ENCODE measurements around the gene CES2.
A peak's percentile ranks its signal among the peaks of the same experiment; 100 is the strongest.
"Not testable (repeated sequence)": the region's sequence is repeated elsewhere in the genome, so short reads cannot be mapped to it uniquely, and the experiment has no call there.

CES2 gene

DNA sequence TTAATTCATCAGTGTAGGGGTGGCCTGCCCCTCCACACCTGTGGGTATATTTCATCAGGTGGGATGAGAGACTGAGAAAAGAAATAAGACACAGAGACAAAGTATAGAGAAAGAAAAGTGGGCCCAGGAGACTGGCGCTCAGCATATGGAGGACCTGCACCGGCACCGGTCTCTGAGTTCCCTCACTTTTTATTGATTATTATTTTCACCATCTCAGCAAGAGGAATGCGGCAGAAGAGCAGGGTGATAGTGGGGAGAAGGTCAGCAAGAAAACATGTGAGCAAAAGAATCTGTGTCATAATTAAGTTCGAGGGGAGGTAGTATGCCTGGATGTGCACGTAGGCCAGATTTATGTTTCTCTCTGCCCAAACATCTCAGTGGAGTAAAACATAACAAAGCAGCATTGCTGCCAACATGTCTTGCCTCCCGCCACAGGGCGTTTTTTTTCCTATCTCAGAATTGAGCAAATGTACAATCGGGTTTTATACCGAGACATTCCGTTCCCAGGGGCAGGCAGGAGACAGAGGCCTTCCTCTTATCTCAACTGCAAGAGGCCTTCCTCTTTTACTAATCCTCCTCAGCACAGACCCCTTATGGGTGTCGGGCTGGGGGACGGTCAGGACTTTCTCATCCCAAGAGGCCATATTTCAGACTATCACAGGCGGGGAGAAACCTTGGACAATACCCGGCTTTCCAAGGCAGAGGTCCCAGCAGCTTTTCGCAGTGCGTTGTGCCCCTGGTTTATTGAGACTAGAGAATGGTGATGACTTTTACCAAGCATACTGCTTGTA, 20.2 kb downstream of the CES2 start:
- not testable (repeated sequence) for DNase-seq

DNA sequence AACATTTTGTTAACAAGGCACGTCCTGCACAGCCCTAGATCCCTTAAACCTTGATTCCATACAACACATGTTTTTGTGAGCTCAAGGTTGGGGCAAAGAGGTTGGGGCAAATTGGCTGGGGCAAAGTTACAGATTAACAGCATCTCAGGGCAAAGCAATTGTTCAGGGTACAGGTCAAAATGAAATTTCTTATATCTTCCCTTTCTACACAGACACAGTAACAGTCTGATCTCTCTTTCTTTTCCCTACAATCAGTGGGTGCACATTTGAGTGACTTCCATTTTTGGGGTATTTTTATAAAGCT, 20.8 kb downstream of the CES2 start:
- not testable (repeated sequence) for DNase-seq

DNA sequence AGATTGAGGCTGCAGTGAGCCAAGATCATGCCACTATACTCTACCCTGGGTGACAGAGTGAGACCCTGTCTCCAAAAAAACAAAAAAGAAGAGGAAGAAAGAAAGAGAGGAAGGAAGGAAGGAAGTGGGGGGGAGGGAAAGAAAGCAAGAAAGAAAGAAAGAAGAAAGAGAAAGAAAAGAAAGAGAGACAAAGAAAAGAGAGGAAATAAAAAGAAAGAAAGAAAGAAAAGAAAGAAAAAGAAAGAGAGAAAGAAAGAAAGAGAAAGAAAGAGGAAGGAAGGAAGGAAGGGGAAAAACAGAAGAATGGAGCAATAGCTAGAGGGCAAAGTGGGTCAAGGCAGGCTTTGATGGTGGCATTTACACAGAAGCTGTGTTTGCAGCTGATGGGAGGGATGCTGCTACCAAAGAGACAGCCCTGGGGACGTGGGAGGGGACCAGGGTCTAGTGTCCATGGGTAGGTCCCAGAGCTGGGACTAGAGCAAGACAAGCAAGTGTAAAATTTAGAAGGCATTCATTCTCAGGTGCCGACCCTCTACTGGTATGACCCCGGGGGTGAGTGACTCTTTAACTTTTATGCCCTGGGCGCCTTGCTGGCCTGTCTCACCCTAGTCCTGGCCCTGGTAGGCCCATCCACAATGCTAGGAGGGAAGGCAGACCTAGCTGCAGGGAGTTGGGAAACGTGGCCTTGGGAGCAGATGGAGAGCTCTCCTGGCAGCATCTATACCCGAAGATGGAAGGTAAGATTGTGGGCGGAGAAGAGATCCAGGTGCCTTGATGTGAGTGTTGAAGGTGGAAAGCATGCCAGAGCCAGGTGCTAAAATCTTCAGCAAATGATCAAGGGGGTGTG, 23.8 kb downstream of the CES2 start:
- DNase-seq, result no peak

DNA sequence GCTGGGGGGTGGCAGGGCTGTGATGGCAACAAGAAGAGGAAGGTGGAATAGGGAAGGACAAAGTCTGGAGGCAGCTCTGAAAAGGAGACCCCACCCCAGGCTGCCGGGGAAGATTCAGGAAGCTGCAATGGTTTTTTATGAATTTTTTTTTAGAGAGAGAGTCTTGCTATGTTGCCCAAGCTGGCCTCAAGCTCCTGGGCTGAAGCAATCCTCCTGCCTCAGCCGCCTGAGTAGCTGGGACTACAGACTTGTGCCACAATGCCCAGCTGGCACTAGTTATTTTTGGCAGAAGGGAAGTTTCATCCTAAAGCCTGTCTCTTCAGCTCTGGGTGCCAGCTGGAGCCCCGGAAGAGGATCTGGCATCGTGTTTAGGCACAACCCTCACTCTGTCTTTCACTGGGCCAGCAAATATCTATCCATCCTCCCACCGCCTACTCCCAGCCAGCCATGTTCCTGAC, 24.4 kb downstream of the CES2 start:
- DNase-seq, result no peak

DNA sequence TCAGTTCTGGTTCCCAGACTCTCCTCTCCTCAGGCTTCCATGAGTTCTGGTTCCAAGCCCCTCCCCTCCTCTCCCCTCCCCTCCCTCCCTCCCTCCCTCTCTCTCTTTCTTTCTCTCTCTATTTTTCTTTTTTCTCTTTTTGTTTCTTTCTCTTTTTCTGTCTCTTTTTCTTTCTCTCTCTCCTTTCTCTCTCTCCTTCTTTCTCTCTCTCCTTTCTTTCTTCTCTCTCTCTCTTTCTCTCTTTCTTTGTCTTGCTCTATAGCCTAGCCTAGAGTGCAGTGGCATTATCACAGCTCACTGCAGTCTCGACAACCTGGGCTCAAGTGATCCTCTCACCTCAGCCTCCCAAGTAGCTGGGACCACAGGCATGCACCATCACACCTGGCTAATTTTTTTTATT, 25.0 kb downstream of the CES2 start:
- no peak for DNase-seq

DNA sequence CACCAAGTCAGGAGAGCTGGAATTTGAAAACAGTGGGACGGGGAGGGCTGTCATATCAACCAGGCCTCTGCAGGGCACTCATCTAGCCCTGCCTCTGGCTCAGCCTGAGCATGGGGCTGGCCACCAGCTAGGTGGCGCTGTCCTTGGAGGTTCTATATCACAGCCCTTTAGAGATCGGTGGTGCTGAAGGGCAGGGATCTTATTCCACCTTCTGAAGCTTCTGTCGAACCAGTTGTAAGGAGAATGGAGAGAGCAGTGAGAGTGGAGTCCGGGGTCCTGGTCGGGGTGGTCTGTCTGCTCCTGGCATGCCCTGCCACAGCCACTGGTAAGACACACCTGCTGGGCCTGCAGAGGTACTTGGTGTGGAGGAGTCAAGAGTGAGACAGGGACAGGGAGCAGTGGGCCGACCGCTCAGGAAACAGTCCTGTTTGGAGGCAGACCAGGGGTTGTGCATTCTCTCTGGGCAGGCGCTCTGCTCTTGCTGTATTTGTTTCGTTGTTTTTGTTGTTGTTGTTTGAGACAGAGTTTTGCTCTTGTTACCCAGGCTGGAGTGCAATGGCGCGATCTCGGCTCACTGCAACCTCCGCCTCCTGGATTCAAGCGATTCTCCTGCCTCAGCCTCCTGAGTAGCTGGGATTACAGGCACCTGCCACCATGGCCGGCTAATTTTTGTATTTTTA, 25.9 kb downstream of the CES2 start, which contains the start of gene CES3:
TSS of gene CES3 (plus strand) at position 202 of the 680 bp plus-strand sequence. CDS start at position 244, 42 bp downstream.
- DNase-seq, result peak; percentile 76

DNA sequence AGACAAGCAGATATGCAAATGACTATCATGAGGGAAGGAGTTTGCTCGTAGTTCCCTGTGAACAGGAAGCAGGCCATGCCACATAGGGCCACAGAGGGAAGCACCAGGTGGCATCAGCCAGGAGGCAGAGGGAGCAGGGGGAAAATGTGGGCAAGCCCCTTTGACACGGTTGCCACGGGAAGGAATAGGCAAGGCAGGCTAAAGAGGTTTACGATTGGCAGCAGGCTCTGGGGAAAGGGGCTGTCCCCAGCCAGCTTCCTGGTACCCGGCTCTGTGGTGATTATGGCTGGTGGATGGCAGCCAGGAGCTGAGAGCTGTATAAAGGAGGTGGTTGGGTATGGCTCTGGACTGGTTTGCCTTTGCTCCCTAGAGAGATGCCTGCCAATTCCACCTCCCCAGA, 26.6 kb downstream of the CES2 start:
- DNase-seq, result no peak

DNA sequence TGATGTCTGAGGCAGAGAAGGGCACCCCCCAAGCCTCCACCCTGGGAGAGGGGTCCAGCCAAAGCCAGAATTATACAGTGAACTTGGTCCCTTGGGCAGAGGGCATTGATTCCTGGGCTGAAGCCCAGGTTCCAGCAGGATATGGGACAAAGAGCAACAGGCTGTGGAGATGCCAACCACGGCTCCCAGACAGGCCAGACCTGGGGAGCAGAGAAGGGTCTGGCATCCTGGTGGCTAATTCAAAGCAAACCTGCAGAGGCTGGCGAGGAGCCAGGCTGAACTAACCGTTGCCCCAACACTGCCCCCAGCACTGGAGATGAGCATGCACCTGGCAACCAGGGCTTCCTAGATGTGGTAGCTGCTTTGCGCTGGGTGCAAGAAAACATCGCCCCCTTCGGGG, 28.7 kb downstream of the CES2 start:
- no peak for DNase-seq

DNA sequence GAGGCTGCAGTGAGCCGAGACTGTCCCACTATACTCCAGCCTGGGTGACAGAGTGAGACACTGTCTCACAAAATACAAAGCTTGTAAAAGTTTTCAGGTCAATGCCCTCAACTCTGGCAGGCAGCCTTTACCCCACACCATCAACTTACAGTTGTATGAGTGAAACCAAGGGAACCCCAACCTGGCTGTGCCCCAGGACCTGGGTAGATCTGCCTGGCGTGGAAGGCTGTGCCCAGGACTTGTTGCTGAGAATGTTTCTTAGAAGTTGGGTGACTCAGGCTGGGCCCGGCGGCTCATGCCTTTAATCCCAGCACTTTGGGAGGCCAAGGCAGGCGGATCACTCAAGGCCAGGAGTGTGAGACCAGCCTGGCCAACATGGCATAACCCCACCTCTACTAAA, 33.5 kb downstream of the CES2 start:
- DNase-seq, result no peak

DNA sequence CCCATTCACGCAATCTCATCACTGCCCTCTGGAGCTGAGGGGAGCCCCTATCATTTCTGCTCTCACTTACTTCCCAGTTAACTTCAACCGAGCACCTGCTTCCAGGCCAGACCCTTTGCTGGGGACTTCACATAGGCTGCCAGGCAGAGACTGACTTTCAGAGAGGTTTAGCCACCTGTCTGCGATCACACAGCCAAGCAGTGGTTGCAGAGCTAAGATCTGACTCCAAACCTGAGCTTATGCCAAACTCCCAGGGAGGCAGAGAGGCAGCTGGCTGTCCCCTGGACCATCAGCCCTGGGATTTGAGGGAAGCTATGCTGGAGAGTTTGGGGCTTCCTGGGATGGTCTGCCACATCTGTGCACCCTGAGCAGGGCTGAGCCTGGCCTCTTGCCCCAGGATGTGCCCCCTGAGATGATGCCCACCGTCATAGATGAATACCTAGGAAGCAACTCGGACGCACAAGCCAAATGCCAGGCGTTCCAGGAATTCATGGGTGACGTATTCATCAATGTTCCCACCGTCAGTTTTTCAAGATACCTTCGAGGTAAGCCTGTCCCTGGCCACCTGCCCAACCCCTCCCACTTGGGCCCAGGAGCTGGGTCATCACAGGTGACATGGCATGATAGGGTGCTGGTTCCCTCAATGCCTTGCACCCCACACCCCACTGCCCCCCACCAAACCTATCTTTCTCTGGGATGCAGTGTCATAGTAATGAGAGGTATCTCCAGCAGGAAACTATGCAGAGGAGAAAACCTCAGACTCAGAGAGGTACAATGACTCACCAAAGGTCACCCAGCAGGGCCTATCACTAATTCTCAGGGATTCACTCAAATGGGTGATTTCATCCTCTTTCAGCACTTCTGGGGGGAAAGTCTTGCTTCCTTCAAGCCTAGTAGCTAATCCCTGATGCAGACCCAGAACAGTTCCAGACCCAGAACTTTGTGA, 35.7 kb downstream of the CES2 start:
- DNase-seq, result no peak

DNA sequence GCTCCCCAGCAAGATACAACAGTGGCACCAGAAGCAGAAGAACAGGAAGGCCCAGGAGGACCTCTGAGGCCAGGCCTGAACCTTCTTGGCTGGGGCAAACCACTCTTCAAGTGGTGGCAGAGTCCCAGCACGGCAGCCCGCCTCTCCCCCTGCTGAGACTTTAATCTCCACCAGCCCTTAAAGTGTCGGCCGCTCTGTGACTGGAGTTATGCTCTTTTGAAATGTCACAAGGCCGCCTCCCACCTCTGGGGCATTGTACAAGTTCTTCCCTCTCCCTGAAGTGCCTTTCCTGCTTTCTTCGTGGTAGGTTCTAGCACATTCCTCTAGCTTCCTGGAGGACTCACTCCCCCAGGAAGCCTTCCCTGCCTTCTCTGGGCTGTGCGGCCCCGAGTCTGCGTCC, 37.7 kb downstream of the CES2 start:
- no peak for DNase-seq

DNA sequence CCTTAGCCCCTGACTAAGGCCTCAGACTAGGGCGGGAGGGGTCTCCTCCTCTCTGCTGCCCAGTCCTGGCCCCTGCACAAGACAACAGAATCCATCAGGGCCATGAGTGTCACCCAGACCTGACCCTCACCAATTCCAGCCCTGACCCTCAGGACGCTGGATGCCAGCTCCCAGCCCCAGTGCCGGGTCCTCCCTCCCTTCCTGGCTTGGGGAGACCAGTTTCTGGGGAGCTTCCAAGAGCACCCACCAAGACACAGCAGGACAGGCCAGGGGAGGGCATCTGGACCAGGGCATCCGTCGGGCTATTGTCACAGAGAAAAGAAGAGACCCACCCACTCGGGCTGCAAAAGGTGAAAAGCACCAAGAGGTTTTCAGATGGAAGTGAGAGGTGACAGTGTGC, 38.4 kb downstream of the CES2 start:
- DNase-seq, result no peak

DNA sequence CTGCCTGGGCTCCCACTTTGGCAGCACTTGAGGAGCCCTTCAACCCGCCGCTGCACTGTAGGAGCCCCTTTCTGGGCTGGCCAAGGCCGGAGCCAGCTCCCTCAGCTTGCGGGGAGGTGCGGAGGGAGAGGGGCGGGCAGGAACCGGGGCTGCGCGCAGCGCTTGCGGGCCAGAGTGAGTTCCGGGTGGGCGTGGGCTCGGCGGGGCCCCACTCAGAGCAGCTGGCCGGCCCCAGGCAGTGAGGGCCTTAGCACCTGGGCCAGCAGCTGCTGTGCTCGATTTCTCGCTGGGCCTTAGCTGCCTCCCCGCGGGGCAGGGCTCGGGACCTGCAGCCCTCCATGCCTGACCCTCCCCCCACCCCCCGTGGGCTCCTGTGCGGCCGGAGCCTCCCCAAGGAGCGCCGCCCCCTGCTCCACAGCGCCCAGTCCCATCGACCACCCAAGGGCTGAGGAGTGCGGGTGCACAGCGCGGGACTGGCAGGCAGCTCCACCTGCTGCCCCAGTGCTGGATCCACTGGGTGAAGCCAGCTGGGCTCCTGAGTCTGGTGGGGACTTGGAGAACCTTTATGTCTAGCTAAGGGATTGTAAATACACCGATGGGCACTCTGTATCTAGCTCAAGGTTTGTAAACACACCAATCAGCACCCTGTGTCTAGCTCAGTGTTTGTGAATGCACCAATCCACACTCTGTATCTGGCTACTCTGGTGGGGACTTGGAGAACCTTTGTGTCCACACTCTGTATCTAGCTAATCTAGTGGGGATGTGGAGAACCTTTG, 39.0 kb downstream of the CES2 start:
- not testable (repeated sequence) for DNase-seq

DNA sequence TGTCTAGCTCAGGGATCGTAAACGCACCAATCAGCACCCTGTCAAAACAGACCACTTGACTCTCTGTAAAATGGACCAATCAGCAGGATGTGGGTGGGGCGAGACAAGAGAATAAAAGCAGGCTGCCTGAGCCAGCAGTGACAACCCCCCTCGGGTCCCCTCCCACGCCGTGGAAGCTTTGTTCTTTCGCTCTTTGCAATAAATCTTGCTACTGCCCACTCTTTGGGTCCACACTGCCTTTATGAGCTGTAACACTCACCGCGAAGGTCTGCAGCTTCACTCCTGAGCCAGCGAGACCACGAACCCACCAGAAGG, 39.6 kb downstream of the CES2 start:
- peak; percentile 72 for DNase-seq

DNA sequence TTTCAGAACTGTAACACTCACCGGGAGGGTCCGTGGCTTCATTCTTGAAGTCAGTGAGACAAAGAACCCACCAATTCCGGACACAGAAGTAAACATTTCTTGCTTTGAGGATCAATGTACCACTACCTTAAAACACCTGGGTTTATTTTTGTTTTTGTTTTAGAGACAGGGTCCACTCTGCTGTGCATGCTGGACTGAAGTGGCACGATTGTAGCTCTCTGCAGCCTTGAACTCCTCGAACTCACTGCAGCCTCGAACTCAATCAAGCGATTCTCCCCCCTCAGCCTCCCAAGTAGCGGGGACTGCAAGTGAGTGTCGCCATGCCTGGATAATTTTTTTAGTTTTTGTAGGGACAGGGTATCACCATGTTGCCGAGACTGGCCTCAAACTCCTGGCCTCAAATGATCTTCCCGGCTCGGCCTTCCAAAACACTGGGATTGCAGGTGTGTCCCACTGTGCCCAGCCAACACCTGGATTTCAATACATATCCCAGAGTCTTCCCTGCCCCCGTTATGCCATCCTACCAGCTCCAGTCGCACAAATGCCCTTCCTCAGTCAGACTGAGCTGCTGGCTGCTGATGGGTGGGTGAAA, 40.1 kb downstream of the CES2 start:
- DNase-seq, result no peak

DNA sequence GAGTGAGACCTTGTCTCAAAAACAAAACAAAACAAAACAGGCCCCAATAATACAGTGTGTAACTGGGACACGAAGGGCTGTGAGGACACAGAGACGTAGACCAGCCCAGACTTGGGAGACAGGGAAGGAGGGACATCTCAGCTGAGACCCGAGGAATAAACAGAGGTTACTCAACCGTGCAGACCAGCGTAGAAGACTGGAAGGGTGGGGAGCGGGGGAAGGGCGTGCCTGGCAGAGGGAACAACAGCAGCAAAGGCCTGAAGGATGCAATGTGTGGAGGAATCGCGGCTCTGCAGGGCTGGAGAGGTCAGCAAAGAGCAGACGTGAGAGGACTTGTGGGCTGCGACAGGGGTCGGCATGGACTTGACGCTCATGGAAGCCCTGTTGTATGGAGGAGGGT, 41.4 kb downstream of the CES2 start:
- no peak for DNase-seq

DNA sequence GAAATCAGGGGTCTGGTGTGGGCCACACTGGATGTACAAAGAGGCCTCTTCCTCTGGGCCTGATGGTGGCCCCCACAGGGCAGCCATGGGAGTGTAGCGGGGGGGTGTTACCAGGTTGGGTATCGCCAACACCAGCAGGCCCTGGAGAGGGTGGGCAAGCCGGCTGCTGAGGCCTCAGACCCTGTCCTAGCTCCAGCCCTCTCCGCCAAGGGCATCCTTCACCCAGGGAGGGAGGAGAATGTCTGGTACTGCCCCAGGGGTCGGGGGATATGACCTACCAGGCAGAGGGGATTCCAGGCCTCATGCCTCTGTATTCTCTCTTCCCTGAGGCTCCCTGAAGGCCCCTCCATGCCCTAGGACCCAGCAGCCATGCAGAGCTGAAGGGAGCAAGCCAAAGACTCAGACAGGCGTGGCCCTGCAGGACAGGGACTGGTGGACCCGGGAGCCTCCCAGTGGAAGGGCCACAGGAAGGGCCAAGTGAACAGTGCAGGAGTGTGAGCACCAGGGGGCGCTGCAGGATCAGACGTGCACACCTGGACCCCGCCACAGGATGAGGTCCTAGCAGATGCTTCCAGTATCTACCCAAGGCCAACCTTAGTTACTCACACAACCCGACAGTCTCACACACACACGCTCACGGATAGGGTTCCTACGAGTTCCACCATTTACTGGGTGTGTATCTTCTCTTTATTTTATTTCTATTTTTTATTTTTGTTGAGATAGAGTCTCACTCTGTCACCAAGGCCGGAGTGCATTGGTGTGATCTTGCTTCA, 42.2 kb downstream of the CES2 start:
- peak; percentile 90 for DNase-seq

DNA sequence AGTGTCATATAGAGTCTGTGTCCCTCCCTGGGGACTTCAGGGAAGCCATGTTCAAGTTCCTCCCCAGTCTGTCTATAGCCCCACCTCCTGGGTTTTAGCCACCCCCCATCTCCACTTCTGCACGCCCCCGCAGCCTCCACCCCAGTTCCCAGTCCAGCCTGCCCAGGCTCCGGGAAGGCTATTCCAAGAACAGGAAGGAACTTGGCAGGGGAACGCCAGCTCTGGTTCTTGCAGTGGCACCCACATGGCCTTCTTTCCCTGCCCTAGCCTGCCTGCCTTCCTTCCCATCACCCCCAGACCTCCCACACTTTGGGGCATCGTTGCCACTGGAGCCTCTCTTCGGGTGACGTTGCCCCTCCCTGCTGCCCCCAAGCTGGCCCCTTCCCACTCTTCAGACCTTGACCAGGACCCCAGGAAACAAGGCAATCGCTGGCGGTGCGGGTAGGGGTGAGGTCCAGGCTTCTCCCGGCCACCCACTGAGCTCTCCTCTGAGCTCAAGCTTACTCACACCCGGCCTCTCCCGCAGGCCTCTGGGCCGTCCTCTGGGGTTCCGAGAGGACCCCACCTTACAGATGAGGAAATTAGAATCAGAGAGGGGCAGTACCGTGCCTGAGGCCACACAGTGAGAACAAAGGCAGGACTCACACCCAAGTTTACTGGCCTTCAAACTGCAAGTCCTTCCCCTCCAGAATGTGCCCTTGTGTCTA, 43.8 kb downstream of the CES2 start:
- DNase-seq, result no peak

DNA sequence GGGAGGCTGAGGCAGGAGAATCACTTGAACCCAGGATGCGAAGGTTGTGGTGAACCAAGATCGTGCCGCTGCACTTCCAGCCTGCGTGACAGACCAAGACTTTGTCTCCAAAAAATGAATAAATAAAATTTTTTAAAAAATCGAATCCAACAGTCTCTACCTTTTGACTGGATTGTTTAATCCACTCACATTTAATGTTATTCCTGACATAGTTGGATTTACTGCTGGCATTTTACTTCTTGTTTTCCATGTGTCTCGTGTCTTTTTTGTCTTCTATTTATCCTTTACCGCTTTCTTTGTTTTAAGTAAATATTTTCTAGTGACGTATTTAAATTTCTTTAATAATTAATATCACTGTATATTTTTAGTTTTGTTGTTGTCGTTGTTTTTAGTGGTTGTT, 47.7 kb downstream of the CES2 start:
- DNase-seq, result no peak

DNA sequence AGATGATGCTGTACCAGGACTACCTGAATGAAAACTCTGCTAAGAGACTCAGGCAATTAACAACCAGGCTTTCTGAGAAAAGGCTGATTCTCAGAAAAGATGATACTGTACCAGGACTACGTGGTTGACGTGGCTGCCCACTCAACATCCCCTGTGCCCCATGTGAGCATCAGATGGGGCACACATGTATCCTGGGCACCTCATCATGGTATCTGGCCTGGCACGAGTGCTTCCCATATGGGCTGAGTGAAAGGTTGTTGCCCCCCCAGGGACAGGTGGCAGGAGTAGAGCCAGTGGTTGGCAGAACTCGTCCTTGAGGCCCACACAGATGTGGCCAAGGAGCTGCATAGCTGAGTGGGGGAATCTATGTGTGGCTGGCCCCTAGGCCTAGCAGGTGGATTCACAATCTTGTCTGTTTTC, 49.6 kb downstream of the CES2 start:
- peak; percentile 84 for DNase-seq

Data from stimulated activated CD4-positive, alpha-beta T cell treated with anti-CD3 and anti-CD28 coated beads, Interleukin-1b, Interleukin-23, amount 100 ng/mL, for 48 hours (primary cell).